ENCODE results near the gene PRSS56. TPM values are rescaled to one million over a fixed set of nuclear protein-coding genes. Genes with fewer than 3 reads are reported as not detected.

The PRSS56 gene
- total and polyA plus RNA-seq, 8 donors = not detected

- Histone ChIP-seq H3K4me1 (peaks cover 0 to 14% (median 11%) of the 10 kb centered on the region in 4 donors), H3K36me3 (peaks cover 29 to 89% (median 86%) of the 10 kb centered on the region in 4 donors), H3K4me3 (no peak overlapping the region), H3K27ac (peak overlapping the region in 3 of 5 donors; percentile 6 to 46 (median 30)), H3K9me3 (no peaks in the 10 kb centered on the region), H3K27me3 (no peaks in the 10 kb centered on the region)
- DNase-seq = peak in 1 of 2 donors; percentile 28
- TF ChIP-seq POLR2AphosphoS5 (IDR thresholded peaks at IDR 0.05) (no peak), EP300 (IDR thresholded peaks at IDR 0.05) (no peak), CTCF (IDR thresholded peaks at IDR 0.05) (no peak), POLR2A (IDR thresholded peaks at IDR 0.05) (no peak)
- WGBS, 5 donors = 81 to 92% (median 91%) methylated on average over 5 to 8 of the region's 8 CpGs
- intact Hi-C loops (cut with DNase I; ENCODE audit: low total_unique reads) = no loop called here
Observed at GRCh38 chr2:232573771-232574435, 53.7 kb downstream of the PRSS56 start.

- no peak for DNase-seq
- intact Hi-C loops (cut with DNase I; ENCODE audit: low total_unique reads) = no loop called here
- no peak overlapping the region for H3K4me3 ChIP-seq
- H3K27me3 ChIP-seq = no peaks in the 10 kb centered on the region
- peaks cover 0 to 22% (median 11%) of the 10 kb centered on the region in 4 donors for H3K4me1 ChIP-seq
- H3K9me3 ChIP-seq = no peaks in the 10 kb centered on the region
- peaks cover 19 to 84% (median 77%) of the 10 kb centered on the region in 4 donors for H3K36me3 ChIP-seq
- no peak for TF ChIP-seq EP300 (IDR thresholded peaks at IDR 0.05)
- TF ChIP-seq POLR2AphosphoS5 (IDR thresholded peaks at IDR 0.05) = no peak
- TF ChIP-seq POLR2A (IDR thresholded peaks at IDR 0.05) = no peak
- no peak for TF ChIP-seq CTCF (IDR thresholded peaks at IDR 0.05)
- H3K27ac ChIP-seq = peak overlapping the region in 3 of 5 donors; percentile 6 to 46 (median 39)
- WGBS, 5 donors = 78 to 87% (median 80%) methylated on average over 5 of the region's 5 CpGs
Observed at GRCh38 chr2:232574674-232575403, 54.7 kb downstream of the PRSS56 start.

Other genes with a start within 250 kb of the PRSS56 start
- gene ALPP, start 141.6 kb upstream of the PRSS56 start, total RNA-seq = not detected
- not detected for gene ALPP, start 141.6 kb upstream of the PRSS56 start, polyA plus RNA-seq
- not detected for gene ALPG, start 113.5 kb upstream of the PRSS56 start, total RNA-seq
- gene ALPG, start 113.5 kb upstream of the PRSS56 start, polyA plus RNA-seq = not detected
- gene ALPI, start 64.2 kb upstream of the PRSS56 start, total RNA-seq = 10 to 100 TPM in 1 of 5 donors, 1 to 10 TPM in 1, not detected in 3; 1.4 to 12.3 TPM
- gene ALPI, start 64.2 kb upstream of the PRSS56 start, polyA plus RNA-seq = not detected
- gene ECEL1, start 32.6 kb upstream of the PRSS56 start, total RNA-seq = 1 to 10 TPM in 1 of 5 donors, not detected in 4; 1.1 TPM
- under 1 TPM in 1 of 3 donors, not detected in 2; 0.35 TPM for gene ECEL1, start 32.6 kb upstream of the PRSS56 start, polyA plus RNA-seq
- not detected for gene CHRND, start 5.8 kb downstream of the PRSS56 start, total RNA-seq
- not detected for gene CHRND, start 5.8 kb downstream of the PRSS56 start, polyA plus RNA-seq
- not detected for gene CHRNG, start 19.3 kb downstream of the PRSS56 start, total RNA-seq
- gene CHRNG, start 19.3 kb downstream of the PRSS56 start, polyA plus RNA-seq = not detected
- 10 to 100 TPM in 2 of 5 donors, 1 to 10 TPM in 3; 1.2 to 14.5 (median 7.2) TPM for gene TIGD1, start 30.2 kb downstream of the PRSS56 start, total RNA-seq
- 1 to 10 TPM; 1.8 to 5.3 (median 4.8) TPM for gene TIGD1, start 30.2 kb downstream of the PRSS56 start, polyA plus RNA-seq
- gene EIF4E2, start 30.3 kb downstream of the PRSS56 start, total RNA-seq = 10 to 100 TPM in 4 of 5 donors, 1 to 10 TPM in 1; 2.3 to 45.2 (median 28.6) TPM
- gene EIF4E2, start 30.3 kb downstream of the PRSS56 start, polyA plus RNA-seq = 10 to 100 TPM; 54.7 to 79.3 (median 69.2) TPM
- 10 to 100 TPM in 2 of 5 donors, 1 to 10 TPM in 2, not detected in 1; 2.8 to 49.1 (median 9.4) TPM for gene EFHD1, start 113.2 kb downstream of the PRSS56 start, total RNA-seq
- gene EFHD1, start 113.2 kb downstream of the PRSS56 start, polyA plus RNA-seq = 10 to 100 TPM in 1 of 3 donors, 1 to 10 TPM in 2; 6.4 to 12.7 (median 7.4) TPM
- gene GIGYF2, start 176.9 kb downstream of the PRSS56 start, total RNA-seq = 100 to 1,000 TPM in 2 of 5 donors, 10 to 100 TPM in 3; 68.4 to 158 (median 87.4) TPM
- gene GIGYF2, start 176.9 kb downstream of the PRSS56 start, polyA plus RNA-seq = 10 to 100 TPM in 1 of 3 donors, 1 to 10 TPM in 2; 7.1 to 17.0 (median 9.5) TPM